HG03097 (cell line): ENCODE data around the gene KLF7.
"Not testable (repeated sequence)": the region's sequence is repeated elsewhere in the genome, so short reads cannot be mapped to it uniquely, and the experiment has no call there.

Experiments used
- ATAC-seq: cut with Tn5 transposase; IDR thresholded peaks from one replicate; pipeline ENCODE4 v1.9.1; 2021; ENCODE audit not compliant: unreplicated experiment, low FRiP score

KLF7 gene

DNA sequence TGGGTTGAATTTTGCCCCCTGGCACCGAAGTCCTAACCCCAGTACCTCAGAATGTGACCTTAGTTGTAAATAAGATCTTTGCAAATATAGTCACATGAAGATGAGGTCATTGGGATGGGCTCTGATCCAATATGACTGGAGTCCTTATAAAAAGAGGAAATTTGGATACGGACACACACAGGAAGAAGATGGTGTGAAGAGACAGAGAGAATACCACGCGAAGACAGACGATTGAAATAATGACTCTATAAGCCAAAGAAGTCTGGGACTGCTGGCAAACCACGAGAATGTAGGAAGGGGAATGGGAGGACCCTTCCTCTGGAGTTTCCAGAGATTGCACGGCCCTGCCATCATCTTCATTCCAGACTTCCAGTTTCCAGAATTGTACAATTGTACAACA, 127.9 kb downstream of the KLF7 start:
- ATAC-seq = no peak

DNA sequence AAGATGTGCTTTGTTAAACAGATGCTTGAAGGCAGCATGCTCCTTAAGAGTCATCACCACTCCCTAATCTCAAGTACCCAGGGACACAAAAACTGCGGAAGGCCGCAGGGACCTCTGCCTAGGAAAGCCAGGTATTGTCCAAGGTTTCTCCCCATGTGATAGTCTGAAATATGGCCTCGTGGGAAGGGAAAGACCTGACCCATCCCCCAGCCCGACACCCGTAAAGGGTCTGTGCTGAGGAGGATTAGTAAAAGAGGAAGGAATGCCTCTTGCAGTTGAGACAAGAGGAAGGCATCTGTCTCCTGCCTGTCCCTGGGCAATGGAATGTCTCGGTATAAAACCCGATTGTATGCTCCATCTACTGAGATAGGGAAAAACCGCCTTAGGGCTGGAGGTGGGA, 128.7 kb downstream of the KLF7 start:
- not testable (repeated sequence) for ATAC-seq

DNA sequence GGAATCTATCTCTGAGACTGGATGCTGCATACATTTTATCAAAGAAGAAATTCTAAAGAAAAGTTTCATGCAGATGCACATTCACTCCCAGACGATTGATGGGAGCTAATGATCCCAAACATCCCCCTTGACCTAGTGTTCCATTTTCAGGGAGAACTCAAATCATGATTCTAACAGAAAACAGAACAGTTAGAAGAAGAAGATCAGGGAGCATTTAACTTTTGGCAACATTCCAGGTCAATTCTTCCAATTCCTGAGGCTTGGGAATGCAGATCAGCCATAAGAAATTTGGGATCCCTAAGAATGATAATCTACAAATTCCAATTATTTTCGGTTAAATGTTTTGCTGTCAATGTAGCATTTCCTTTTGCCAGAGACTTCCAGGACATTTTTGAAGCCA, 129.9 kb downstream of the KLF7 start:
- no peak for ATAC-seq

DNA sequence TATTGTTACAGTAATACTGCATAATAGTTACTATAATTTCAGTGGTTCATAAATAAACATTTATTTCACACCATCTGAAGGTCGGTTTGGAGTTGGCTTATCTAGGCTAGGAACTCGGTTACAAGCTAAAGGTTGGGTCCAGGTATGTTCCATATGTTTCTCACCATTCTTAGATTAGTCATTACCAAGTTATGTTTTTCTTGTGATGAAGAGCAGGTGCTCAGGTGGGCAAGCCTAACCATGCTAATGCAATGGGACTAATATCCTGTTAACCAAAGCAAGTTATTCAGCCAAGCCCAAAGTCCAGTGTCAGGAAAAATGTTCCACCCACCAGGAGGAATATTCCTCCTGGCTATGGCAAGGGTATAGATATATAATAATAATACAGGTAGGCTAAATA, 133.3 kb downstream of the KLF7 start:
- no peak for ATAC-seq
